NCI-H2081 treated with DMSO at 0.1 percent for 48 hours (cell line): ENCODE data around the gene NATD1.

Experiments used
- DNase-seq: peaks from one replicate; lab custom pipeline; 2025; lab: John Stamatoyannopoulos, UW

NATD1 gene

GRCh38 chr17:21252796-21253645 is at the start of gene NATD1:
NATD1 (minus strand) TSS chr17:21253410; CDS start chr17:21253264, 146 bp downstream.
- DNase-seq, result no peak

- no peak for DNase-seq
Measured at GRCh38 chr17:21301593-21302550, 48.7 kb upstream of the NATD1 start.

GRCh38 chr17:21300601-21301571 is 47.7 kb upstream of the NATD1 start:
- no peak for DNase-seq

- no peak for DNase-seq
Measured at GRCh38 chr17:21299981-21300600, 46.9 kb upstream of the NATD1 start.

GRCh38 chr17:21298983-21299519 is 45.8 kb upstream of the NATD1 start:
- DNase-seq, result no peak

- DNase-seq, result no peak
Measured at GRCh38 chr17:21298056-21298982, 45.1 kb upstream of the NATD1 start.

GRCh38 chr17:21297597-21297996 is 44.4 kb upstream of the NATD1 start:
- DNase-seq, result no peak

- no peak for DNase-seq
Measured at GRCh38 chr17:21297026-21297520, 43.9 kb upstream of the NATD1 start.

- DNase-seq, result no peak
Measured at GRCh38 chr17:21296097-21297025, 43.2 kb upstream of the NATD1 start.

- no peak for DNase-seq
Measured at GRCh38 chr17:21295036-21295952, 42.1 kb upstream of the NATD1 start.

- no peak for DNase-seq
Measured at GRCh38 chr17:21294321-21295035, 41.3 kb upstream of the NATD1 start.

- no peak for DNase-seq
Measured at GRCh38 chr17:21293831-21294210, 40.6 kb upstream of the NATD1 start.

- no peak for DNase-seq
Measured at GRCh38 chr17:21292867-21293830, 39.9 kb upstream of the NATD1 start.

GRCh38 chr17:21291862-21292261 is 38.7 kb upstream of the NATD1 start:
- no peak for DNase-seq

GRCh38 chr17:21291357-21291756 is 38.1 kb upstream of the NATD1 start:
- no peak for DNase-seq
